Gastroesophageal sphincter (tissue), 2 donors: ENCODE measurements around the gene MYO1C.

Experiments used
- EP300 ChIP-seq: sonication (generic); formaldehyde crosslinking; IDR thresholded peaks from one replicate; pipeline ENCODE4 v1.6.1; 2017; ENCODE audit warnings: antibody characterized with exemption, mild to moderate bottlenecking
- POLR2A ChIP-seq, 2 donors: fragments of 450-650 bp; IDR thresholded peaks; one replicate each; pipeline ENCODE4 v1.6.1; 2017; ENCODE audit warnings: antibody characterized with exemption in 2 of 2, mild to moderate bottlenecking in 2 of 2, moderate library complexity in 1 of 2

GRCh38 chr17:1467258-1467657 is 25.2 kb downstream of the MYO1C start:
- no peak for TF ChIP-seq EP300
- no peak for TF ChIP-seq POLR2A (IDR thresholded peaks at IDR 0.05)
